ENCODE measurements around the gene LRIG1. TPM values are rescaled to one million over a fixed set of nuclear protein-coding genes. Genes with fewer than 3 reads are reported as not detected.

The LRIG1 gene
- total RNA-seq, 1 donor from 2014 or later = 169 TPM

- Histone ChIP-seq H3F3A (ENCODE audit: low read depth) (peaks cover 3% of the 10 kb centered on the region), H3K9ac (no peak overlapping the region), H3K4me3 (no peak overlapping the region), H3K27ac (no peak overlapping the region), H2AFZ (replicated peaks) (no peak overlapping the region), H3K27me3 (no peaks in the 10 kb centered on the region), H3K79me2 (ENCODE audit: low read depth) (no peaks in the 10 kb centered on the region), H3K36me3 (no peaks in the 10 kb centered on the region), H3K9me3 (ENCODE audit: low read depth) (no peaks in the 10 kb centered on the region), H3K4me1 (peaks cover 21% of the 10 kb centered on the region), H3K4me2 (no peak overlapping the region), H4K20me1 (ENCODE audit: low read depth) (no peaks in the 10 kb centered on the region)
- H3K4me3 Mint-ChIP-seq = no peak overlapping the region
- TF ChIP-seq EZH2phosphoT487 (IDR thresholded peaks at IDR 0.05) (no peak), EZH2 (IDR thresholded peaks at IDR 0.05) (no peak), CTCF (IDR thresholded peaks at IDR 0.05) (no peak)
- no peak for DNase-seq (ENCODE audit: low spot score)
- peak overlapping the region; percentile 16 for H3K27ac Mint-ChIP-seq
- peaks cover 3% of the 10 kb centered on the region for H3K27me3 Mint-ChIP-seq (ENCODE audit: insufficient read depth, low read depth)
- H3K9me3 Mint-ChIP-seq = no peaks in the 10 kb centered on the region
- peaks cover 17% of the 10 kb centered on the region for H3K4me1 Mint-ChIP-seq
- no peaks in the 10 kb centered on the region for H3K36me3 Mint-ChIP-seq
Observed at GRCh38 chr3:66507423-66508260, 6.8 kb upstream of the LRIG1 start.

- Mint-ChIP-seq H3K9me3 (no peaks in the 10 kb centered on the region), H3K27me3 (ENCODE audit: insufficient read depth, low read depth) (peaks cover 10% of the 10 kb centered on the region), H3K4me3 (no peak overlapping the region), H3K36me3 (no peaks in the 10 kb centered on the region), H3K27ac (no peak overlapping the region), H3K4me1 (peaks cover 28% of the 10 kb centered on the region)
- Histone ChIP-seq H3K9ac (no peak overlapping the region), H2AFZ (replicated peaks) (no peak overlapping the region), H4K20me1 (ENCODE audit: low read depth) (no peaks in the 10 kb centered on the region), H3K36me3 (no peaks in the 10 kb centered on the region), H3K4me1 (peaks cover 34% of the 10 kb centered on the region), H3K4me2 (no peak overlapping the region), H3F3A (ENCODE audit: low read depth) (peaks cover 13% of the 10 kb centered on the region), H3K27me3 (no peaks in the 10 kb centered on the region), H3K27ac (no peak overlapping the region), H3K79me2 (ENCODE audit: low read depth) (peaks cover 11% of the 10 kb centered on the region), H3K4me3 (no peak overlapping the region), H3K9me3 (ENCODE audit: low read depth) (no peaks in the 10 kb centered on the region)
- no peak for DNase-seq (ENCODE audit: low spot score)
- TF ChIP-seq CTCF (IDR thresholded peaks at IDR 0.05) (no peak), EZH2 (IDR thresholded peaks at IDR 0.05) (no peak), EZH2phosphoT487 (IDR thresholded peaks at IDR 0.05) (no peak)
Observed at GRCh38 chr3:66506154-66506553, 5.3 kb upstream of the LRIG1 start.

- no peak for DNase-seq (ENCODE audit: low spot score)
- no peaks in the 10 kb centered on the region for H3K36me3 Mint-ChIP-seq
- Histone ChIP-seq H2AFZ (replicated peaks) (no peak overlapping the region), H3F3A (ENCODE audit: low read depth) (peaks cover 13% of the 10 kb centered on the region), H3K36me3 (no peaks in the 10 kb centered on the region), H3K9ac (no peak overlapping the region), H4K20me1 (ENCODE audit: low read depth) (peaks cover 6% of the 10 kb centered on the region), H3K79me2 (ENCODE audit: low read depth) (peaks cover 19% of the 10 kb centered on the region), H3K4me2 (no peak overlapping the region), H3K27me3 (no peaks in the 10 kb centered on the region), H3K27ac (no peak overlapping the region), H3K9me3 (ENCODE audit: low read depth) (no peaks in the 10 kb centered on the region), H3K4me1 (peaks cover 34% of the 10 kb centered on the region), H3K4me3 (no peak overlapping the region)
- H3K27me3 Mint-ChIP-seq (ENCODE audit: insufficient read depth, low read depth) = peaks cover 9% of the 10 kb centered on the region
- H3K4me3 Mint-ChIP-seq = no peak overlapping the region
- TF ChIP-seq CTCF (IDR thresholded peaks at IDR 0.05) (no peak), EZH2phosphoT487 (IDR thresholded peaks at IDR 0.05) (no peak), EZH2 (IDR thresholded peaks at IDR 0.05) (no peak)
- no peaks in the 10 kb centered on the region for H3K9me3 Mint-ChIP-seq
- no peak overlapping the region for H3K27ac Mint-ChIP-seq
- peaks cover 29% of the 10 kb centered on the region for H3K4me1 Mint-ChIP-seq
Observed at GRCh38 chr3:66504850-66505641, 4.2 kb upstream of the LRIG1 start.

Data from neural progenitor cell (in vitro differentiated cells).